GM10248 (cell line): ENCODE measurements around the gene ANKRD31.
"Not testable (repeated sequence)": the region's sequence is repeated elsewhere in the genome, so short reads cannot be mapped to it uniquely, and the experiment has no call there.

Experiments used
- CTCF ChIA-PET: fragments of 300-600 bp; sonication (Branson Sonifier 250); formaldehyde crosslinking; extraction: SDS; loops from one replicate; lab custom pipeline; 2021; ENCODE audit warnings: antibody characterized with exemption; lab: Yijun Ruan, JAX
- POLR2A ChIA-PET: fragments of 350-650 bp; sonication (Branson Sonifier 250); formaldehyde crosslinking; extraction: SDS; loops from one replicate; lab custom pipeline; 2020; ENCODE audit warnings: antibody characterized with exemption; lab: Yijun Ruan, JAX
- DNase-seq: peaks from one replicate; pipeline ENCODE4 v3.0.0; 2012; ENCODE audit errors: extremely low spot score
- TF ChIP-seq, protein P1 (sequence below): IDR thresholded peaks from 2 replicates; pipeline ENCODE4 v1.5.1; 2012; ENCODE audit warnings: mild to moderate bottlenecking, low read depth; ENCODE audit errors: extremely low read depth, missing control alignments, control extremely low read depth

Gene ANKRD31

GRCh38 chr5:75167345-75167744 lies 69.3 kb downstream of the ANKRD31 start:
- DNase-seq: no peak
- TF ChIP-seq, protein P1, sequence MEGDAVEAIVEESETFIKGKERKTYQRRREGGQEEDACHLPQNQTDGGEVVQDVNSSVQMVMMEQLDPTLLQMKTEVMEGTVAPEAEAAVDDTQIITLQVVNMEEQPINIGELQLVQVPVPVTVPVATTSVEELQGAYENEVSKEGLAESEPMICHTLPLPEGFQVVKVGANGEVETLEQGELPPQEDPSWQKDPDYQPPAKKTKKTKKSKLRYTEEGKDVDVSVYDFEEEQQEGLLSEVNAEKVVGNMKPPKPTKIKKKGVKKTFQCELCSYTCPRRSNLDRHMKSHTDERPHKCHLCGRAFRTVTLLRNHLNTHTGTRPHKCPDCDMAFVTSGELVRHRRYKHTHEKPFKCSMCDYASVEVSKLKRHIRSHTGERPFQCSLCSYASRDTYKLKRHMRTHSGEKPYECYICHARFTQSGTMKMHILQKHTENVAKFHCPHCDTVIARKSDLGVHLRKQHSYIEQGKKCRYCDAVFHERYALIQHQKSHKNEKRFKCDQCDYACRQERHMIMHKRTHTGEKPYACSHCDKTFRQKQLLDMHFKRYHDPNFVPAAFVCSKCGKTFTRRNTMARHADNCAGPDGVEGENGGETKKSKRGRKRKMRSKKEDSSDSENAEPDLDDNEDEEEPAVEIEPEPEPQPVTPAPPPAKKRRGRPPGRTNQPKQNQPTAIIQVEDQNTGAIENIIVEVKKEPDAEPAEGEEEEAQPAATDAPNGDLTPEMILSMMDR: no peak
- ChIA-PET POLR2A (no interaction called here), CTCF (no interaction called here)

DNA sequence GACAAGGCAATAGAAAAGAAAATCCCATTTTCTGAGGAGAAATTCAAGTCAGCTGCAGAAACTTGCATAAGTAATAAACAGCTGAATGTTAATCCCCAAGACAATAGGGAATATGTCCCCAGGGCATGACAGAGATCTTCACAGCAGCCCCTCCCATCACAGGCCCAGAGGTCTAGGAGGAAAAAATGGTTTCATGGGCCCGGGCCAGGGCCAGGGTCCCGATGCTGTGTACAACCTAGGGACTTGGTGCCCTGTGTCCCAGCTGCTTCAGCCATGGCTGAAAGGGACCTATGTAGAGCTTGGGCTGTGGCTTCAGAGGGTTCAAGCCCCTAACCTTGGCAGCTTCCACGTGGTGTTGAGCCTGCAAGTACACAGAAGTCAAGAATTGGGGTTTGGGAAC lies 75.2 kb downstream of the ANKRD31 start:
- POLR2A ChIA-PET, CTCF ChIA-PET, DNase-seq: not testable (repeated sequence)

GRCh38 chr5:75156585-75156984 lies 80.1 kb downstream of the ANKRD31 start:
- TF ChIP-seq, protein P1: no peak
- CTCF ChIA-PET: interaction anchor here (0.9 kb wide), 1 partner anchor 9 kb away, joined by 4 read pairs; no protein-coding TSS in a partner anchor
- POLR2A ChIA-PET: no interaction called here
- DNase-seq: no peak

GRCh38 chr5:75152860-75153259 lies 83.8 kb downstream of the ANKRD31 start:
- TF ChIP-seq, protein P1: no peak
- ChIA-PET POLR2A (no interaction called here), CTCF (interaction anchor here (1.3 kb wide), 1 partner anchor 84 kb away, joined by 4 read pairs; the partner anchor contains the start of gene ANKRD31)
- DNase-seq: no peak

GRCh38 chr5:75148051-75148450 lies 88.6 kb downstream of the ANKRD31 start:
- ChIA-PET POLR2A (no interaction called here), CTCF (interaction anchor here (1.5 kb wide), 1 partner anchor 16 kb away, joined by 3 read pairs; no protein-coding TSS in a partner anchor)
- DNase-seq: no peak
- TF ChIP-seq, protein P1: no peak

DNA sequence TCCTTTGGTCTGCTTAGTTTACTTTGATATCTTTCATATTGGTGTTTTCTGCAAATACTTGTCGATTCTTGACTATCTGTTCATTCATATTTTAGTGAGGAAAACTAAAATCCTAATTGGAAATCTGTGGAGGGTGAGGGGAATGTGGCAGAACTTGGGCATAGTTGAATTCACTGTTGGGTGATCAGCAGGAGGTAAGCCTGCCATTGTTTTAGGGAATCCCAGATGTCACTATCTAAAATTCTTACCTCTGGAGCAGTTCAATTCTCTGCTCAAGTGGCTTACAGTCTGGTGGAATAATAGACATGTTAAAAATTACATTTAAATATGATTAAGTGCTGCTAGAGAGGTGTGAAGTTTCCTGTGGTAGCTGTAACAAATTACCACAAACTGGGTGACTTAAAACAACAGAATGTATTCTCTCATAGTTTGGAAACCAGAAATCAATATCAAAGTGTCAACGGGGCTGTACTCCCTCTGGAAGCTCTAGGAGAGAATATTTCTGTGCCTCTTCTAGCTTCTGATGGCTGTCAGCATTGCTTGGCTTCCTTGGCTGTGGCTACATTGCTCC lies 94.0 kb downstream of the ANKRD31 start:
- TF ChIP-seq, protein P1: no peak
- POLR2A ChIA-PET: no interaction called here
- CTCF ChIA-PET: no interaction called here
- DNase-seq: no peak

GRCh38 chr5:75140277-75140676 lies 96.4 kb downstream of the ANKRD31 start:
- ChIA-PET POLR2A (no interaction called here), CTCF (no interaction called here)
- TF ChIP-seq, protein P1: no peak
- DNase-seq: no peak
